Upper lobe of left lung (tissue), 4 donors: ENCODE results near the gene EYA4.

Source experiments
- CTCF ChIP-seq, 6 experiments: fragments of 450-650 bp in 4 of 6; fragments of 200-600 bp in 2 of 6; sonication (generic) in 2 of 6; IDR thresholded peaks; one replicate each; pipeline ENCODE4 v1.5.1; 2016 to 2019; ENCODE audit warnings: antibody characterized with exemption in 6 of 6
- POLR2A ChIP-seq, 4 donors: fragments of 450-650 bp; IDR thresholded peaks; one replicate each; pipeline ENCODE4 v1.5.1; 2016 to 2017; ENCODE audit warnings: antibody characterized with exemption in 4 of 4, mild to moderate bottlenecking in 2 of 4

- TF ChIP-seq CTCF (IDR thresholded peaks at IDR 0.05) (no peak), POLR2A (IDR thresholded peaks at IDR 0.05) (no peak)
Measured at GRCh38 chr6:133198725-133199124, 42.4 kb upstream of the EYA4 start.
